ENCODE measurements around the gene LHFPL2.
"Not testable (repeated sequence)": the region's sequence is repeated elsewhere in the genome, so short reads cannot be mapped to it uniquely, and the experiment has no call there.

Gene LHFPL2

DNA sequence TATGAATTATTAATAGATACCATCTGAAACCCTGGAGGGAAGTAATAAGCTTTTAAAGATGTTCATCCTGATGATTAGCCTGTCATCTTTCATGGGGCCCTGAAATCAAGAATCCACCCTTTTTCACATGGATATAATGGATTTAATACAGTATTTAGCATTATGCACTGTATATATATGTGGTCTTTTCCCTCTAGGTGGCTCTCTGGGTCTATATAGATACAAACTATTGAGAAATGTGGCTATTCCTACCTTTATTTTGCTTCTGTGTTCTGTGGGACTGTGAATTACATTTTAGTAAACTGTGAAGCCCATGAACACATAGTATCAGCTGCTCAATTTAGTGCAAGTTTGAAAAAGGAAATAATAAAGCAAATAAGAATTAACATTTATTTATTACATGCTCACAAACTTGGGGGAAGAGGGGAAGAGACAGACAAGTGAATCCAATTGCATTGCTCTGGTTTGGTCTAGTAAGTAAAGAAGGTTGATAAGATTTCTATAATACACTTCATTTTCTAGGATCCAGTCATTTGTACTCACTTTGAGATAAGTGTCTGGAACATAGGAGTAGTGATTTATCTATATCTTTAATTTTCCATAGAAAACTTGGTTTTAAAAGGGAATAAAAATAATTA lies 176.0 kb downstream of the LHFPL2 start:
- DNase-seq (ENCODE audit: low read depth, low spot score) = no peak

DNA sequence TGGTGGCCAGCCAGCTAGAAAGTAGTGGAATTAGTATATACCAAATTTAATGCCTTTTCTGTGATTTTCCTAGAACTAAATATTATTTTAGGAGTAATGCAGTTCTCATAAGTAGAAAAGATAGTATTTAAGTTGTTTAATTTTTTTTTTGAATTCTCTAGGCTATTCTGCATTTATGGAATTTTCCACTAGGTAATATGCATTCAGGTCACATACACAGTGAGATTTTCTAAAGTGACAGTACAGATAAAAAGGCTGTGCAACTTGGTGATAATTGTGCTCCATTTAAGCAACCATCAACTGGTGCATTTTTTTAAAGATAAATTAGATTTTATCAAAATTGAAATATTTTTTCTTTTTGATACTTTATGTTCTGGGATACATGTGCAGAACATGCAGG lies 176.7 kb downstream of the LHFPL2 start:
- no peak for DNase-seq (ENCODE audit: low read depth, low spot score)

DNA sequence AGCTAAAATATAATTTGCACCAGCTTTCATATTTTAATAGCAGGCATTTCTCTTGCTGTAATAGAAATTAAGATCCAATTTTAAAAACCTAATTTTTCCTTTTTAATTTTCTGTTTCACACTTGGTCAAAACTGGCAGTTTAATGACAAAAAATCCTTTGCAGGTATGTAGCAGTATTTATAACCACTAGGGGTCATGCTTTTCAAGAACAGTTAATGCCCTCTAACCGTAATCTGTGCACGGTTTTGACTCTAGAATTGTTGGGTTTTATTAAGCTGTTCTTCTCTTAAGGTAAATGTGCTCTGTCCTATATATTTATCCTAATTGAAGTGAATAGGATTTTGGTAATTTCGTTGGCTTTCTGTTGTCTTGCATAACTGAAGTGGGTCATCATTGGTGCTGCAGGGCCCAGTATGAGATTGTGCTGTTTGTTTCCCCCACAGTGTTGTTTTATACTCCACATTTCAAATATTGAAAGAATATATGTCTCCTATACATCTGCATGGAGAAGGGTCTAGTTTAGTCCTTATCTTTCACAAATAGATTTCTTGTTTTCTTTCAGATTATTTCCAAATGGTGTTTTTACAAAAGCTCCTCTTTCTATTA lies 180.7 kb downstream of the LHFPL2 start:
- DNase-seq (ENCODE audit: low read depth, low spot score) = no peak

DNA sequence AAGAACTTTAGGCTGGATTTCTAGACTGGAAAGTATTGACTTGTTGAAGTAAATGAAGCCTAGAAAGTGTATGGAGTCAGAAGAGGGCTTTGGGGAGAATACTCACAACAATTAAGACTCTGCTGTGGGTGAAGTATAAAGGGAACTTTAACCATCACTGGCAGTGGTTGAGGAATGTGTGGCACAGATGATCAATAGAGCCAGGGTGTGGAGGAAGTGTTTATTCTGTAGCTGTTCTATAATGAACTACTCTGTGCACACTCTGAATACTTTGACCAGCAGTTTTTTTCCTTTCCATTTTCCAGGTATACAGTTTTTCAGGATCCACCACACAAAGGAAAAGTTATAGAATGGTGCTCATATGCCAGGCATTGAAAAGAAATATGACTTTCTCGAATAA lies 181.4 kb downstream of the LHFPL2 start:
- no peak for DNase-seq (ENCODE audit: low read depth, low spot score)

DNA sequence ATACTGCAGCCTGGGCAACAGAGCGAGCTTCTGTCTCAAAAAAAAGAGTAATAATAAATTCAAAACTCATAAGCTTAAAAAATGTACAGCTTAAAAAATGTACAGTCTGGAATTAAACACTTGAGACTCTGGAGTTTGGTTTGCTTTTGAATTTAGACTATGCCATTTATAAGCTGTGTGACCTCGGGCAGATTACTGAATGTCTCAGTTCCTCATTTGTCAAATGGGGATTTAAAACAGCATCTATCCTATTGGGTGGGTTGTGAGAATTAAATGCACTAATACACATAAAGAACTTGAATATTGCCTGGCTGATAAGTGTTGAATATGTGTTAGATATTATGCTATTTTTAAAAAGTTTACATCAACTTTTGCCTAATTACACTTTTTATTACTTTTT lies 189.7 kb downstream of the LHFPL2 start:
- DNase-seq (ENCODE audit: low read depth, low spot score) = no peak

DNA sequence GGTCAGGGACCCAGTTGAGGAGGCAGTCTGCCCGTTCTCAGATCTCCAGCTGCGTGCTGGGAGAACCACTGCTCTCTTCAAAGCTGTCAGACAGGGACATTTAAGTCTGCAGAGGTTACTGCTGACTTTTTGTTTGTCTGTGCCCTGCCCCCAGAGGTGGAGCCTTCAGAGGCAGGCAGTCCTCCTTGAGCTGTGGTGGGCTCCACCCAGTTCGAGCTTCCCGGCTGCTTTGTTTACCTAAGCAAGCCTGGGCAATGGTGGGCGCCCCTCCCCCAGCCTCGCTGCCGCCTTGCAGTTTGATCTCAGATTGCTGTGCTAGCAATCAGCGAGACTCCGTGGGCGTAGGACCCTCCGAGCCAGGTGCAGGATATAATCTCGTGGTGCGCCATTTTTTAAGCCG lies 191.1 kb downstream of the LHFPL2 start:
- not testable (repeated sequence) for DNase-seq (ENCODE audit: low read depth, low spot score)

DNA sequence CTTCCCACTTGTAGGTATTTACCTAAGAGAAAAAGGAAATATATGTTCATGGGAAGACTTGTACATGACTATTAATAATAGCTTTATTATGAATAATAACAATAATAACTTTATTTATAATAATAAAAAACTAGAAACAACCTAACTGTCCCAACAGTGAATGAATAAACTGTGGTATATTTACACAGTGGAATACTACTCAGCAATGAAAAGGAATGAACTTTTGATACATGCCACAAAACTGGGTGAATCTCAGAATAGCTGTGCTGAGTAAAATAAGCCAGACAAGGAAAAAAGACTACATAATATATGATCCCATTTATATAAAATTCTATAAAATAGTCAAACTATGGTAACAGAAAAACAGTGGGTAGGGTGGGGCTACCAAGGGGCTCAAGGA lies 199.5 kb downstream of the LHFPL2 start:
- DNase-seq (ENCODE audit: low read depth, low spot score) = no peak

DNA sequence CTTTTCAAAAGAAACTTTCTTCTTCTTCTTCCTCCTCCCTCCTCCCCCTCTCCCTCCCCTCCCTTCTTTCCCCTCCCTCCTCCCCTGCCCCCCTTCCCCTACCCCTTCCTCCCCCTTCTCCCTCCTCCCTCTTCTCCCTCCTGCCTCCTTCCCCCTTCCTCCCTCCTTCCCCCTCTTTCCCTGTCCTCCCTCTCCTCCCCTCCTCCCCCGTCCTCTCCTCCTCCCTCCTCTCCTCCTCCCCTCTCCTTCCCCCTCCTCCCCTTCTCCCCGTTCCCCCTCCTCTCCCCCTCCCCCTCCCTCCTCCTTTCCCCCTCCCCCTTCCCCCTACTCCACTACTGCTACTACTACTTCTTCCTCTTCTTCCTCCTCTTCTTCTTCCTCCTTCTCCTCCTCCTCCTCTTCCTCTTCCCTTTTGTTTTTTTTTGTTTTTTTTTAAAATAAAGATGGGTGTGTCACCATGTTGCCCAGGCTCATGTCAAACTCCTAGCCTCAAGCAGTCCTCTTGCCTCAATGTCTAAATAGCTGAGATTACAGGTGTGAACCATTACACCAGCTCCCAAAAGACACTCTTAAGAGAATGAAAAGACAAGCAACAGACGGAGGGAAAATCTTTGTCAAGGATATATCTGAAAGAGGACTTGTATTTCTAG lies 200.7 kb downstream of the LHFPL2 start:
- DNase-seq (ENCODE audit: low read depth, low spot score) = no peak
